Cardiac fibroblast (primary cell): ENCODE measurements around the gene TTLL5.
A peak's percentile ranks its signal among the peaks of the same experiment; 100 is the strongest.

ENCODE experiments used
- DNase-seq, 2 donors: peaks; one replicate each; pipeline versions ENCODE4 v3.0.0 to v3.0.0-alpha.2; 2010; ENCODE audit warnings: low read depth in 2 of 2
- H3K4me3 ChIP-seq, 2 donors: replicated peaks in 1 of 2; 1 replicate in 1 of 2; 2 replicates in 1 of 2; pipeline ENCODE4 v1.5.1; 2011; ENCODE audit warnings: low read depth in 2 of 2, low read length in 2 of 2, mild to moderate bottlenecking in 2 of 2, moderate library complexity in 1 of 2
- TF ChIP-seq, protein P1 (sequence below): IDR thresholded peaks from one replicate; pipeline ENCODE4 v1.5.1; 2011; ENCODE audit warnings: low read depth, mild to moderate bottlenecking, low read length, inconsistent platforms

Gene TTLL5

DNA sequence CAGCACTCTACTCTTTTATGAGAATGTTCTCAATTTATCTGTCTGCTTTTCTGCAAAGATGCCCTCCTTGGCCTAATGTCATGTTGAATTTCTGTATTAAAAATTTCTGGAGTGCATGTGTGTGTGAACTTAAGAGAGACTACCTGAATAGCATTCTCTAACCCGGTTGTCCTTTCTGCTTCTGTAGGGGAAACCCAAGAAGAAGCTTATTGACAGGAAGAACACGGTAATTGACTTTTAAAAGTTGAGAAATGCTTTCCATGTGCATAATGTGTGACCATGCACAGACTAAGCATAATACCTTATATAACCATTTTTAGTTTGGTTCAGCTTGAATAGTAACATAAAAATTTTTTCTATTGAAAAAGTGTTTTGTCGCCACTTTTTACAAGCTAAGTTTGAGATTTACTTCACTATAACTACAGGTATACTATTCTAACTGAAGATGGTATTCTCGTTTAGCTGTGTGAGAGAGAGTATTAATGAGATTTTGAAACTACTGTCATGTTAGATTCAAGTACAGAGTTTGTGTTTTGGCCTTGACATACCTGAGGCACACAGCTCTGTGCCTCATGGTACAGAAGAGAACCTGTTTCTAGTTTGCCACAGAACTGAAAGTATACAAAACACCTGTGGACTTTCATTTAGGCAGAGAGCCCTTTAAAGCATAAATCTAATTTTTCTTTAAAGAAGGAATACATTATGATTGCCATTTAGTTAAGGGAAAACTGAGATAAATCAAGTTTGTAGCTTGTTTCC, 96.8 kb downstream of the TTLL5 start:
- H3K4me3 ChIP-seq: no peak overlapping the region
- no peak for DNase-seq
- TF ChIP-seq, protein P1, sequence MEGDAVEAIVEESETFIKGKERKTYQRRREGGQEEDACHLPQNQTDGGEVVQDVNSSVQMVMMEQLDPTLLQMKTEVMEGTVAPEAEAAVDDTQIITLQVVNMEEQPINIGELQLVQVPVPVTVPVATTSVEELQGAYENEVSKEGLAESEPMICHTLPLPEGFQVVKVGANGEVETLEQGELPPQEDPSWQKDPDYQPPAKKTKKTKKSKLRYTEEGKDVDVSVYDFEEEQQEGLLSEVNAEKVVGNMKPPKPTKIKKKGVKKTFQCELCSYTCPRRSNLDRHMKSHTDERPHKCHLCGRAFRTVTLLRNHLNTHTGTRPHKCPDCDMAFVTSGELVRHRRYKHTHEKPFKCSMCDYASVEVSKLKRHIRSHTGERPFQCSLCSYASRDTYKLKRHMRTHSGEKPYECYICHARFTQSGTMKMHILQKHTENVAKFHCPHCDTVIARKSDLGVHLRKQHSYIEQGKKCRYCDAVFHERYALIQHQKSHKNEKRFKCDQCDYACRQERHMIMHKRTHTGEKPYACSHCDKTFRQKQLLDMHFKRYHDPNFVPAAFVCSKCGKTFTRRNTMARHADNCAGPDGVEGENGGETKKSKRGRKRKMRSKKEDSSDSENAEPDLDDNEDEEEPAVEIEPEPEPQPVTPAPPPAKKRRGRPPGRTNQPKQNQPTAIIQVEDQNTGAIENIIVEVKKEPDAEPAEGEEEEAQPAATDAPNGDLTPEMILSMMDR: no peak

DNA sequence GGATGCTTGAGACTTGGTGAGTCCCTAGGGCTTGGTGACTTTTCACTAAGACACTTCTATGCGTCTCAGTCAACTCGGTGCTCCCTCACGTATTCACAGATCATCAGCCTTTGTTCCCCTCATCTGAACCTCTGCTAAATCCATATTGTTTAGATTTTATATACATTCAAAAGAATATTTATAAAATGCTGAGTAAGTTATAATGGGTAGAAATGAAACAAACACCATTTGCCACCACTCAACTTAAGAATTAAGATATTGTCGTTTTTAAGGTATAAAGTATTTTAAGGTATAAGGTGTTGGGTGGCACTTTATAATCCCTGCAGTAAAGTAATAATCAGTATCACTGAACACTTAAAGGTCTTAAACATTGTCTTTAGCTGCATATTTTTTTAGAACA, 103.0 kb downstream of the TTLL5 start:
- DNase-seq: no peak
- TF ChIP-seq, protein P1: no peak
- H3K4me3 ChIP-seq: no peak overlapping the region

DNA sequence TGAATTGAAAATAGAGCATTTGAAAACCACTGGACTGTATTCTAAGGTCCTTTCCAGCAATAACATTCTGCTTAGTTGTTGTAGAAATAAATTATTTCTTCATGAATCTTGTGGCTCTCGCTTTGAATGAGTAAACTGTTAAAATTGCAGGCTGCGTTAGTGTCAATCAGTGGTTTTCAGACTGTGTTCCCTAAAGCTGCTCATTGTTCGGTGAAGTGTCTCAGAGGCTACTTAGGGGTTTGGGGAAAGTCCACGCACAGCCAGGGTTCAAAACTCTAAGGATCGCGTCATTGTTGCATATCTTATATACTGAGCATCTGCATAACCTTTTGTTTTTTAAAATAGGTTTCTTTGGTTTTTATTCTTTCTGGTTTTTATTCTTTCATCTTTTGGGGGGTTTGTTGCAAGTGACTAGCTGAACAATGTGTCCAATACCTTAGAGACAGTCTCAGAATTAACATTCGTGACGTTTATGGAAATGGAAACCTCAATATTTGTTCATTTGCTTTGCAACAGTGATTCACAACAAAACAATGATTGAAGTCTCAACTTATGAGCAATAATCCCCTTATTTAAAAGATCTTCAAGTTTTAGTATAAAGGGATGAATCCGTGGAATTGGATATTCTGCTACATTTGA, 108.1 kb downstream of the TTLL5 start:
- H3K4me3 ChIP-seq: no peak overlapping the region
- peak in 1 of 2 donors; percentile 24 for DNase-seq
- TF ChIP-seq, protein P1: no peak

DNA sequence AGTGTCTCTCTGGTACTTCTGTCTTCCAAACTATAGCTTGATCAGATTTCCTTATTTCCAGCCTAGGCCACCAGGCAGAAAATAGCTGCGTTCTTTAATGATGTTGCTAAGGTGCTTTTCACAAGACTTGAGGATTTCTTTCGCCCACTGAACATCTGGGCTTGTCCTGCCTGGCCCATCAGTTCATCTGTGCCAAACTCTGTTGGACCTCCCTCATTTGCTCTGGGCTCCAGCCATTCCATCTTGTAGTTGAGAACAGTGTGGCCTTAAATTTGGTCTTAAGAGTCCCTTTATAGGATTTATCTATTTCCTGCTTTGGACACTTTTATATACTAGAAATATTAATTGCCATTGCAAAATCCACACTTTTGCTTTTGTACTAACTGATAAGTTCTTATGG, 109.6 kb downstream of the TTLL5 start:
- TF ChIP-seq, protein P1: no peak
- no peak overlapping the region for H3K4me3 ChIP-seq
- DNase-seq: no peak

DNA sequence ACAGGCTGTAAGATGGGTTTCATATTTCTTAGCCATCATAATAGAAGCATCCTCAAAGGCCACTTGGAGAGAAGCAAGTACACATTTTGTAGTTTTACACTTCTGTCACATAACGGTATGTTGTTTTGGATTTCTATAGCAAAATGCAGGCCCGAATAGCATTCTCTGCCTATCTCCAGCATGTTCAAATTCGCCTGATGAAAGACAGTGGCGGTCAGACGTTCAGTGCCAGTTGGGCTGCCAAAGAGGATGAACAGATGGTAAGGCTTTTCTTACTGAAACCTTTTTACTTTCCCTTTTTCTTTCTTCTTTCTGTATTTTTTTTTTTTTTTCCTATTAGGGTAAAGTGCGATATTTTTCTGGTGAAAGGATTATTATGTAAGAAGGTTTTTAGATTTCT, 110.5 kb downstream of the TTLL5 start:
- TF ChIP-seq, protein P1: no peak

DNA sequence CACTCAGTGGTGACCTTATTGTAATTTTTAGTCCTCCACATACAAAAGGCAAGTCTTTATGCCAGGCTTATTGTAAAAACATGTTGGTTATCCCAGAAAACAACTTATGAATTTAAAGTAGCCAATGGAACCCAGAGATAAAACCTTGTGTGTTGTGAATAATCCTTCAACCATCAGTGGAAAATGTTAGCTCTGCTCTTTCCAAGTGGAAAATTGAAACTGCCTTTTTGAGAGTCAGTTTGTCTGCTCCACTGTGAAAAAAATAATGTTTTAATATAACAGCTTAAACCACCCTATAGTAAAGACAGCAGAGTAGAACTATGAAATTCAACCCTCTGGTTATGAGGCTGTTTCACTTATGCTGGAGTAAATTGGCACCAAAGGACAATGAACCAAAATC, 112.0 kb downstream of the TTLL5 start:
- no peak overlapping the region for H3K4me3 ChIP-seq
- TF ChIP-seq, protein P1: no peak
- DNase-seq: no peak

More for the DNA sequence above, 110.5 kb downstream of the TTLL5 start:
- DNase-seq: no peak
- no peak overlapping the region for H3K4me3 ChIP-seq
